GOT3 (cell line): ENCODE measurements around the gene ACTR1B.
"Not testable (repeated sequence)": the region's sequence is repeated elsewhere in the genome, so short reads cannot be mapped to it uniquely, and the experiment has no call there.

ENCODE experiments used
- DNase-seq: peaks from one replicate; lab custom pipeline; 2025; ENCODE audit warnings: mixed read lengths; lab: John Stamatoyannopoulos, UW

ACTR1B gene

GRCh38 chr2:97663962-97664635 is at the start of gene ACTR1B:
ACTR1B (minus strand) TSS chr2:97664044; CDS start chr2:97663890, 154 bp downstream.
- peak; percentile 93 for DNase-seq

GRCh38 chr2:97712693-97713295 is 49.0 kb upstream of the ACTR1B start:
- DNase-seq, result no peak

- not testable (repeated sequence) for DNase-seq
These were observed 48.3 kb upstream of the ACTR1B start for GRCh38 chr2:97712175-97712574.

- no peak for DNase-seq
These were observed 47.5 kb upstream of the ACTR1B start for GRCh38 chr2:97711394-97711711.

GRCh38 chr2:97708608-97709007 is 44.8 kb upstream of the ACTR1B start:
- DNase-seq, result no peak

- DNase-seq, result no peak
These were observed 44.2 kb upstream of the ACTR1B start for GRCh38 chr2:97708048-97708380.

GRCh38 chr2:97707362-97708047 is 43.7 kb upstream of the ACTR1B start:
- no peak for DNase-seq

GRCh38 chr2:97706708-97707345 is 43.0 kb upstream of the ACTR1B start:
- no peak for DNase-seq

GRCh38 chr2:97706112-97706511 is 42.3 kb upstream of the ACTR1B start:
- no peak for DNase-seq

- DNase-seq, result no peak
These were observed 41.1 kb upstream of the ACTR1B start for GRCh38 chr2:97704989-97705388.

GRCh38 chr2:97703741-97704140 is 39.9 kb upstream of the ACTR1B start:
- no peak for DNase-seq

- no peak for DNase-seq
These were observed 39.1 kb upstream of the ACTR1B start for GRCh38 chr2:97702731-97703470.

- no peak for DNase-seq
These were observed 38.1 kb upstream of the ACTR1B start for GRCh38 chr2:97701851-97702465.

GRCh38 chr2:97701186-97701585 is 37.3 kb upstream of the ACTR1B start:
- DNase-seq, result no peak

- no peak for DNase-seq
These were observed 36.1 kb upstream of the ACTR1B start for GRCh38 chr2:97699765-97700444.

GRCh38 chr2:97698530-97698929 is 34.7 kb upstream of the ACTR1B start:
- no peak for DNase-seq

- peak; percentile 15 for DNase-seq
These were observed 33.7 kb upstream of the ACTR1B start for GRCh38 chr2:97697252-97698235.

- no peak for DNase-seq
These were observed 31.9 kb upstream of the ACTR1B start for GRCh38 chr2:97695744-97696143.

GRCh38 chr2:97693476-97693875 is 29.6 kb upstream of the ACTR1B start:
- DNase-seq, result no peak

- DNase-seq, result no peak
These were observed 27.3 kb upstream of the ACTR1B start for GRCh38 chr2:97691166-97691565.
